ENCODE results near the gene POLE.

DNA sequence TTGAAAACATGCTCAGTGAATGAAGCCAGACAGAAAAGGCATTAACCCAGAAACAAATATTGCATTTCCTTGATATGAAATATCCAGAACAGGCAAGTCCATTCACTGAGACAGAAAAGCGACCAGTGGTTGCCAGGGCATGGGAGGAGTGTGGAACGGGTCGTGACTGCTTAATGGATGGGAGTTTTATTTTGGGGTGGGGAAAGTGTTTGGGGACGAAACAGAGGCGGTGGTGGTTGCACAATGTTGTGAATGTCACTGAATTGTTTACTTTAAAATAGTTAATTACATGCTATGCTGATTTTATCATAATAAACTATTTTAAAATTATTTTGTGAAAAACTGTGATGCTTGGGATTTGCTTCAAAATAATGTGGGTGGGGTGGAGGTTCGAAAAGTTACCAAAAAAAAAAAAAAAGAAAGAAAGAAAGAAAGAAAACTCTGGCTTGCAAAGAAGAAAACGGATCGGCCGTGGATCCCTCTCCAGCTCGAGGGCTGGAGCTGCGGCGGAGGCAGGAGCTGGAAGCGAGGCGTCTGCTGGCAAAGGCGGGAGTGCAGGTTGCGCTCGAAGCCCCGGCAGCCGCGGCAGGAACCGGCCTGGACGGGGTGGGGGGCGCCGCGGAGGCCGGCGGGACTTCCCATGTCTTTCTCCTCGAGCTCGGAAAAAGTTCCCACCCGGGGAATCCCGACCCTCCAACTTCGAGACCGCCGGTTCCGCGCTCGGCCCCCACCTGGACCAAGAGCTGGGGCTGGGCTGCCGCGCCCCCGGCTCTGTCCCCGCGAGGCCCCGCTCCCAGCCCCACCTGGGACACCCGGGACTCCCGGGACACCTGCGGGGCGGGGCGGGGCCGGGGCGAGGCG, 69.1 kb downstream of the POLE start:
- TF ChIP-seq HDGF (IDR thresholded peaks at IDR 0.05) (no peak), ZNF830 (CRISPR knock-in tag; IDR thresholded peaks at IDR 0.05) (no peak), ZNF589 (CRISPR knock-in tag; IDR thresholded peaks at IDR 0.05; ENCODE audit: low read depth) (no peak), ZNF274 (IDR thresholded peaks at IDR 0.05; ENCODE audit: borderline replicate concordance, low read depth, low read length) (no peak), FOXM1 (IDR thresholded peaks at IDR 0.05; ENCODE audit: low read depth) (no peak), FOXM1 (CRISPR knock-in tag; IDR thresholded peaks at IDR 0.05; ENCODE audit: low read depth) (no peak)
